HG03521 (cell line): ENCODE data around the gene RASGRP3.

Source experiments
- ATAC-seq: cut with Tn5 transposase; IDR thresholded peaks from one replicate; pipeline ENCODE4 v1.9.1; 2021; ENCODE audit warnings: mild to moderate bottlenecking, moderate library complexity; ENCODE audit not compliant: unreplicated experiment

Gene RASGRP3

GRCh38 chr2:33518929-33519328, 42.5 kb downstream of the RASGRP3 start:
- no peak for ATAC-seq

- no peak for ATAC-seq
These were observed 45.4 kb downstream of the RASGRP3 start for GRCh38 chr2:33521791-33522281.

- no peak for ATAC-seq
These were observed 46.1 kb downstream of the RASGRP3 start for GRCh38 chr2:33522576-33522975.

- no peak for ATAC-seq
These were observed 49.2 kb downstream of the RASGRP3 start for GRCh38 chr2:33525666-33526065.

- no peak for ATAC-seq
These were observed 49.7 kb downstream of the RASGRP3 start for GRCh38 chr2:33526132-33526531.

- no peak for ATAC-seq
These were observed 50.5 kb downstream of the RASGRP3 start for GRCh38 chr2:33526921-33527320.

GRCh38 chr2:33528441-33528950, 52.0 kb downstream of the RASGRP3 start:
- no peak for ATAC-seq

- ATAC-seq = no peak
These were observed 53.5 kb downstream of the RASGRP3 start for GRCh38 chr2:33529771-33530481.

- ATAC-seq = no peak
These were observed 54.5 kb downstream of the RASGRP3 start for GRCh38 chr2:33530690-33531548.

GRCh38 chr2:33531549-33532059, 55.2 kb downstream of the RASGRP3 start:
- no peak for ATAC-seq

- no peak for ATAC-seq
These were observed 55.7 kb downstream of the RASGRP3 start for GRCh38 chr2:33532146-33532545.

- ATAC-seq = no peak
These were observed 56.5 kb downstream of the RASGRP3 start for GRCh38 chr2:33532966-33533365.

GRCh38 chr2:33535421-33535820, 59.0 kb downstream of the RASGRP3 start:
- ATAC-seq = no peak

GRCh38 chr2:33541243-33541642, 64.8 kb downstream of the RASGRP3 start:
- ATAC-seq = no peak

GRCh38 chr2:33550206-33550605, 73.8 kb downstream of the RASGRP3 start:
- ATAC-seq = no peak

- ATAC-seq = no peak
These were observed 76.5 kb downstream of the RASGRP3 start for GRCh38 chr2:33552758-33553461.

GRCh38 chr2:33555681-33556080, 79.2 kb downstream of the RASGRP3 start:
- no peak for ATAC-seq

- no peak for ATAC-seq
These were observed 82.9 kb downstream of the RASGRP3 start for GRCh38 chr2:33559328-33559727.

GRCh38 chr2:33560017-33560416, 83.6 kb downstream of the RASGRP3 start:
- no peak for ATAC-seq

- no peak for ATAC-seq
These were observed 85.4 kb downstream of the RASGRP3 start for GRCh38 chr2:33561872-33562271.

GRCh38 chr2:33570681-33571080, 94.2 kb downstream of the RASGRP3 start:
- ATAC-seq = no peak
